ENCODE data around the gene DENND4A. TPM values are rescaled to one million over a fixed set of nuclear protein-coding genes. Genes with fewer than 3 reads are reported as not detected.

Gene DENND4A
- total and polyA plus RNA-seq, 2 of the 4 experiments (the other 2 are of a cell fraction) = 4.1 to 17.7 TPM

GRCh38 chr15:65644282-65644681 is 147.8 kb downstream of the DENND4A start:
- Histone ChIP-seq H4K5ac (ENCODE audit: low read depth, low read length) (no peak overlapping the region), H2AFZ (replicated peaks; ENCODE audit: low read length, poor library complexity) (no peak overlapping the region), H4K20me1 (ENCODE audit: insufficient read depth, low read length) (no peaks in the 10 kb centered on the region), H3K9me3 (ENCODE audit: control insufficient read depth, insufficient read depth, low read length) (no peaks in the 10 kb centered on the region), H4K91ac (ENCODE audit: insufficient read depth, low read depth, low read length) (no peak overlapping the region), H3K79me1 (ENCODE audit: low read depth in 1 of 2, low read length in 2 of 2) (no peaks in the 10 kb centered on the region), H2BK120ac (ENCODE audit: low read depth, low read length) (no peak overlapping the region), H3K23ac (ENCODE audit: low read depth, low read length) (no peak overlapping the region), H4K8ac (ENCODE audit: low read depth in 2 of 2, low read length in 2 of 2) (no peak overlapping the region), H3K4ac (ENCODE audit: low read depth, low read length) (no peak overlapping the region), H3K4me1 (ENCODE audit: control insufficient read depth, insufficient read depth, low read length) (peaks cover 8% of the 10 kb centered on the region), H3K4me2 (ENCODE audit: low read depth, low read length) (no peak overlapping the region), H3K27me3 (ENCODE audit: control insufficient read depth, insufficient read depth, low read length) (no peaks in the 10 kb centered on the region), H3K18ac (ENCODE audit: low read depth, low read length) (no peak overlapping the region), H3K4me3 (ENCODE audit: insufficient read depth, low read depth, low read length) (no peak overlapping the region), H3K9me1 (ENCODE audit: insufficient read depth, low read length) (no peaks in the 10 kb centered on the region; the same call in 1 of the 2 replicates), H3K36me3 (ENCODE audit: control insufficient read depth, insufficient read depth, low read length) (no peaks in the 10 kb centered on the region), H3K14ac (replicated peaks; ENCODE audit: low read depth, low read length) (no peak overlapping the region), H2BK20ac (ENCODE audit: low read depth, low read length) (no peak overlapping the region), H2AK5ac (ENCODE audit: low read depth, low read length) (no peak overlapping the region), H2AK9ac (replicated peaks; ENCODE audit: low read depth, low read length, poor library complexity) (no peak overlapping the region), H3K56ac (ENCODE audit: extremely low read depth, insufficient read depth, low read length) (no peak overlapping the region), H3K9ac (ENCODE audit: low read depth, low read length) (no peak overlapping the region), H2BK15ac (ENCODE audit: low read depth, low read length) (no peak overlapping the region), H3K27ac (ENCODE audit: insufficient read depth, low read length) (no peak overlapping the region), H2BK5ac (ENCODE audit: low read depth, low read length, poor library complexity, severe bottlenecking) (no peak overlapping the region)
- in situ Hi-C loops (cut with MboI; ENCODE audit: low sequenced_read_pairs) (no loop called here), dilution Hi-C loops (cut with HindIII; ENCODE audit: low sequenced_read_pairs, unreplicated experiment) (no loop called here), intact Hi-C loops (cut with micrococcal nuclease) (no loop called here)
- no peak for DNase-seq
- BruUV-seq (replicated peaks) = no TSS peak
- TF ChIP-seq CEBPB (IDR thresholded peaks at IDR 0.05; ENCODE audit: low read depth, low read length) = no peak
- WGBS, 2 experiments (ENCODE audit: extremely low coverage in 2 of 2, insufficient read length in 1 of 2) = 80% methylated on average over 1 of the region's 4 CpGs; no CpG with 5 or more reads in 1 of the 2 experiments
- CTCF ChIA-PET = interaction anchor here (1.2 kb wide), 1 partner anchor 11 kb away, joined by 3 read pairs; no protein-coding TSS in a partner anchor
- POLR2A ChIA-PET (ENCODE audit: unreplicated experiment) = no interaction called here
- no peak for ATAC-seq (ENCODE audit: low read depth)
